Erythroblast (primary cell): Measurements from ENCODE around the gene BARD1.

ENCODE experiments used
- DNase-seq, 2 experiments: peaks; one replicate each; lab custom pipeline; 2025; lab: John Stamatoyannopoulos, UW
- GATA1 ChIP-seq: IDR thresholded peaks from 2 replicates; pipeline ENCODE4 v1.6.1; 2011; ENCODE audit warnings: low read depth, mild to moderate bottlenecking, control low read depth, low read length, moderate library complexity
- POLR2A ChIP-seq: IDR thresholded peaks from 2 replicates; pipeline ENCODE4 v1.6.1; 2011; ENCODE audit warnings: mild to moderate bottlenecking, low read length

The BARD1 gene

DNA sequence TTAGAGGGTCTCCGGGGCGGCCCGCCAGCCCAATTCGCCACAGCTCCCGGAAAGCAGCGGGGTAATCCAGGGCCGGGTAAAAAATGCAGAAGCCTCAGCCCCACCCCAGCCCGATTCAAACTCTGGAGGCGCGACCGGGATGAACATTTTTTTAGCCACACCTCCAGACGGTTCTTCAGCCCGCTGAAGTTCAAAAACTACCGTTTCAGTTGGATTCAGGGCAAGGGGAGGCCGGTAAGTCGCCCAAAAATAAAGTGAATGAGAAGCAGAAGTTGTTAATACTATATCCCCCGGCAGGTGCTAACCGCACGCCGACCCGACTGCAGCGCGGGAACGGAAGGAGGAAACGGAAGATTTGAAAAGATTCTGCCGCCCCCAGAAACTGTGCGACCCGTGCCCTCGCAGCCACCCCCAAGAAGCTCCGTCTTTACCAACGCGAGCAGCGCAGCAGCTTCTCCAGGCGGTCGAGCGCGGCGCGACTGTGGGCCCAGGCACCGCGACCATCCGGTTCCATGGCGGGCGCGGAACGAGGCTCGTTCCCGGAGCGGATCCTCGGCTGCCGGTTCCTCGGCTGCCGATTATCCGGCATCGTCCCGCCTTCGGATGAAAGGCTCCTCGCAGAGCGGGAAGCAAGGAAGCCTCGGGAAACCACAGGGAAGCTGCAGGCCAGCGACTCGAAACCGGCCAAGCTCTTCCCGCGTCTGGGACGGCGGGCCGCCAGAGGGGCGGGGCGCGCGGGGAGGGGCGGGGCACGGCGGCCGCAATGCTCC lies at the start of gene BARD1:
Gene BARD1, minus strand, starts transcription at position 703 of the 770 bp plus-strand sequence. Its CDS starts 114 bp downstream, at position 589.
- DNase-seq: peak; percentile 76 to 77
- TF ChIP-seq GATA1: no peak
- no peak for TF ChIP-seq POLR2A

DNA sequence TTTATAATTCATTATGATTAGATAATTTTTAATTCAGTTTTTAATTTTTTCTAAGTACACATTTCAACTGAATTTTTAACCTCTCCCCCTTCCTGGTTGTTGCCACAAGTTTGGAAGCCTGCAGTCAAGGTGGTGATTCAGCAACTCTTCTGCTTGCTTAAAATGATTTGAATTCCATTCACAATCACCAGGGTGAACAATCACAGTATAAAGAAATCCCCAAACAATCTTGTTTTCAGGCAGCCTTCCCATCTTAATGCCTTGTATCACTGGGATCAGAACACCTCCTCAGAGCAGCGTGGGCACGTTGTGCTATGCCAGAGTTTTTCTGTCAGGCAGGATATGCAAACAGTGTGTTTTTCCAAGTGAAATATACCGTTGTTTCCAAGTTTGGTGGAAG lies 46.7 kb upstream of the BARD1 start:
- TF ChIP-seq GATA1 (no peak), POLR2A (no peak)
- no peak for DNase-seq

DNA sequence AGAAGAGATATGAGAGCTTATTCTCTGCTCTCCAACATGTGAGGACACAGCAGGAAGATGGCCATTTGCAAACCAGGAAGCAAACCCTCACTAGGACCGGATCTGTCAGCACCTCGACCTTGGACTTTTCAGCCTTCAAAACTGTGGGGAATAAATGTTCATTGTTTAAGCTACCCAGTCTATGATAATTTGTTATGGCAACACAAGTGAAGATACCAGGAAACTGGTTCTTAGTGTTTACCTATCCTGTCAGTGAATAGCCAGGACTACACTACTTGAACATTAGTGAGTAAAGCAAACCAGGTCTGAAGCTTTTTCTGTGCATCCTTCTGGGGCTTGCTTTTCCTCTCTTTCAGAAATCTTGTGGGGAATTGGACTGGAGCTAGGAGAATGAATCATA lies 44.4 kb upstream of the BARD1 start:
- no peak for DNase-seq
- TF ChIP-seq GATA1: no peak
- TF ChIP-seq POLR2A: no peak

DNA sequence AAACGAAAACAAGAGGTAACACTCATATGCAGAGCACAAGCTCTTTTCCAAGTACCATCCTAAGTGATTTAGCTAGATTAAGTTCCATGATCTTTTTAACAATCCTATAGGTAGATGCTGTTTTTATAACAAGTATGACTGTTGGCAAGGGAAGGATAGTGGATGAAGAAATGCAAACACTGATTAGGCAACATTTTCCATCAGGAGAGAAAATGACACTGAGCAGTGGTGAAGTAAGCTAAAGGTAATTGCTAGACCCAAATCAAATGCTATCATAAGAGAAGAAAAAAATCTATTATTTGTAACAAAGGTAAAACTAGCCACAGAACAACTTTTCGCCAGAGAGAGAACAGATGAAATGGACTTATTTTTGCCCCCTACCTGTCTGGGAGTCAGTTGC lies 34.3 kb upstream of the BARD1 start:
- no peak for DNase-seq
- TF ChIP-seq GATA1 (no peak), POLR2A (no peak)

DNA sequence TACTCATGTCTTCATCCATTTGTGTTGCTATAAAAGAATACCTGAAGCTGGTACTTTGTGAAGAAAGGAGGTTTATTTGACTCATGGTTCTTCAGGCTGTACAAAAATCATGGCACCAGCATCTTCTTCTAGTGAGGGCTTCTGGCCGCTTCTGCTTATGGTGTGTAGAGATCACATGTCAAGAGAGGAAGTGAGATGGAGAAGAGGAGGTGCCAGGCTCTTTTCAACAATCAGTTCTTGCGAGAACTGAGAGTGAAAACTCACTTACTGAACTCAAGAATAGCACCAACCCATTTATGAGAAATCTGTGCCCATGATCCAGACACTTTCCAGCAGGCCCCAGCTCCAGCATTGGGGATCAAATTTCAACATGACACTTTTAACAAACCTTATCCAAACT lies 30.0 kb upstream of the BARD1 start:
- DNase-seq: no peak
- no peak for TF ChIP-seq POLR2A
- TF ChIP-seq GATA1: no peak

DNA sequence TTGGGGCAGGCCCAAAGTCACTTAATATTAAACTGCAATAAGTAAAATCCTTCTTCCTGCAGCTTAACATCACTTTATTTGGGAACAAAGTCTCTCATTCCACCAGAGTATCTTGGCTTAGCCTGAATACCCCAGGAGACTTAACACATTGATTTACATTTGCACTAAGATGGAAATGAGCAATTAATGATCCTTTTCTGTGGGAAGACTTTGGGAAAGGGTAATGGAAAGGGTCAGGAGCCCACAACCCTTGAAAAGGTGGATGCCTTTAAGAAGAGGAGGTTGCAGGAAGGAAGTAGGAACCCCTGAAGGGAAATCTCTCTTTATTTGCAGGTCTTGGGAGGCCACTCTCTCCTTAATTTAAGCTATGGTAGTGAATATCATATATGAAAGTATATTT lies 28.0 kb upstream of the BARD1 start:
- TF ChIP-seq POLR2A (no peak), GATA1 (no peak)
- no peak for DNase-seq

DNA sequence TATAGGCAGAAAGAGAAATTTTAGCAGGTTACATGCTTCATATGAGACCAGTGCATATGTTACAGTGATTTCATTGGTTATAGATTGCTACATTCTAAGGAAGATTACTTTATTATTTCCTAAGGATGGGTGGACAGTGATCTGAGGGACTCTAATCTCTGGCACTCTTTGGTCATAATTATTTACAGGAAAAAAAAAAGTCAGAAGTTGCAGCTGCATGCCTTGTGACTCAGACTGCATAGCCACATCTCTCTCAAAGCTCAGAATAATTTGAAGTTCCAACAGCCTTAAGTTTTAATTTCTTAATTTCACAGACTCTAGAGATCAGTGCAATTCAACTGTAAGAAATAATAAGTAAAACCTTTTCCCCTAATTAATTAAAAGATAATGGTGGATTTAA lies 27.1 kb upstream of the BARD1 start:
- TF ChIP-seq GATA1 (no peak), POLR2A (no peak)

DNA sequence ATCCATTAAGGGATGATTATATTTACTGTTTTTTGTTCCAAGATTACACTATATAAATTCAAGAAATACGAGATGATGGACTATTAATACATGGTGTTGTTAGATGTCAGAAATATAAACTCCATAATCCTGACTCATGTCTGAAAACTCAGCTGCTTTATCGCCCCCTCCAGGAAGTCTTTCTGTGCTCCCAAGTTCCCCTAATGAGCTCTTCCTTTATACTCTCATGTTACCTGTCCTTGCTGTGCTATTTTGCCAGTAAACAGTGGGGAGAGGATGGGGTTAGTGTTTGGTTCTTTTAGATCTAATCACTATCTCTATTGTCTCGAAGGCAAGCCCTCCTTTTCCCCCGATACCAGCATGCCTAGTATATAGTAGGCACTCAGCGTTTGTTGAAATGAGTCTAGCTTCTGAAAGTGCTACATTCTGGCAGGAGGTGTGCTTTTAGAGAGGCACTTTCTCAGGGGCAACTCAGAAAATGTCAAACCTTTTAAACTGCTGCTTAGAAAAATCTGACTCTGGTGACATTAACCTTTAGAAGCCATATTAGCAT lies 21.4 kb upstream of the BARD1 start:
- no peak for TF ChIP-seq POLR2A
- TF ChIP-seq GATA1: no peak
- DNase-seq: peak; percentile 20 to 46

More for the DNA sequence above, 27.1 kb upstream of the BARD1 start:
- DNase-seq: no peak

DNA sequence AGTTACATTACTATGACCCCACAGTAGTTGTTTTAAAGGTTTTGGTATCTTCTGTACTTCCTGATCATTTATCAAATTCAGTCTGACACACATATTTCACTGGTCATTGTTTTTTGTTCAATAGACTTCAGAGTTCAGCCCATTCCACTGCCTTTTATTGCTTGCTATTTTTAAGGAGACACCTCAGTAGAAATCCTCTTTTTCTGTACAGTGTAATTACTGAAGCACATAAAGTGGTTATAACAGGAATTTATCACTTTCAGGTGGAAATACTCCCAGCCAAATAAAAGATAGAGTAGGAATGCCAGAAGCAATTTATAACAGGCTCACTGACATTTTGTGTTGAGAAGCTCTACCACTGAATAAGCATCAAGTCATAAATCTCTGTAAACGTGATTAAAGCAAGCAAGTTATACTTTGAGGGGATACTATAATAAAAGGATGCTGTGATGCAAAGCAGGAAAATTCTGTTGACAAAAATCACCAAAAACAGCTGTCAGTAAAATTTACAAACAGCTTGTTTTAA lies 6.6 kb upstream of the BARD1 start:
- no peak for TF ChIP-seq POLR2A
- no peak for TF ChIP-seq GATA1

DNA sequence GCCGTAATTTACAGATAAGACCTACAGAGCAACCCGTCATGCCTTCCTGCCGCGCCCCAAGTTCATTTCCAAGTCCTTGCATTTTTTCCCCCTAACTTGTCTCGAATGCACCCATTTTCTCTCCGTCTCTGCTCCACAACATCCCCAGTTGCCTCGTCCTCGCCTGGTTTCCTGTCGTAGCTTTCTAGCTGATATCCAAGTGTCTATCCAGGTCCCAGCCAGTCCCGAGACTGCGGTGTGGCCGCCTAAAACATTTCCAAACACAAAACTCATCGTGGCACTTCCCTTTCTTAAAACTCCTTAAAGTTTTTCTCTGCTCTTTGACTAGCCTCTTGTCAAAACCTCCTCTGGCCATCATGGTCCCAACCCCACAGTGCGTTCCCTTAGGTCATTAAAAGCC lies 1.2 kb upstream of the BARD1 start:
- DNase-seq: peak; percentile 29 to 44
- no peak for TF ChIP-seq GATA1
- TF ChIP-seq POLR2A: no peak

More for the DNA sequence above, 6.6 kb upstream of the BARD1 start:
- no peak for DNase-seq

DNA sequence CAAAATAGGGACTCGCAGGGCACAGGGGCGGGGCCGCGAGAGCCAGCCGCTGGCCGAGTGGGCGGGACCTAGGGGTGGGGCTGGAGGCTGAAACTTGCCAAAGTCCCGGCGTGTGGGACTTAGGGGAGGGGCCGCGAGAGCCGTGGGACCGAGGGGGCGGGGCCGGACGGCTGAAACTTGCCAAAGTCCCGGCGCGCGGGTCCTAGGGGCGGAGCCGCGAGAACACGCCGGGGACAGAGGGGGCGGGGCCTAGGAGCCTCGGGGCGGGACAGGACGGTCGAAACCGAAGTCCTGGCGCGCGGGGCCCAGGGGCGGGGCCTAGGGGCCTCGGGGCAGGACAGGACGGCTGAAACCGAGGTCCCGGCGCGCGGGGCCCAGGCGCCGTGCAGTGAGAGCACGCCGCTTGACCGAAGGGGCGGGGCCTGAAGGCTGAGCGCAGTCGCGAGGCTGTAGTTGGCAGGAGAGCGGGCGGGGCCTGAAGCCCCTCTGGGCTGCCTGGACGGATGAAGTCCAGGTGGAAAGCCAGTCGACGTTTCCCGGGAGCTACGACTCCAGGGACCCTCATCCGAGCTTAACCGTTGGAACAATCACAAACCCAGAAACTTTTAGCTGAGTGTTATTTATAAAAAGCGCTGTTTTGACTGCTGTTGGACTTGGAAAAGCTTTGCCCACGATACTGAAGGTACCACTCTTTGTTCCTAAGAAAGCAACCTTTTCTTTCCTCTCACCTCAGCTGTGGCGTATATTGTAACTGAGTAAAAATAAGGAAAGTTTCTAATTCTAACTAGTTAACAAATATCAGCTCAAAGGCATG lies 475 bp upstream of the BARD1 start:
- DNase-seq: peak; percentile 98 to 100

DNA sequence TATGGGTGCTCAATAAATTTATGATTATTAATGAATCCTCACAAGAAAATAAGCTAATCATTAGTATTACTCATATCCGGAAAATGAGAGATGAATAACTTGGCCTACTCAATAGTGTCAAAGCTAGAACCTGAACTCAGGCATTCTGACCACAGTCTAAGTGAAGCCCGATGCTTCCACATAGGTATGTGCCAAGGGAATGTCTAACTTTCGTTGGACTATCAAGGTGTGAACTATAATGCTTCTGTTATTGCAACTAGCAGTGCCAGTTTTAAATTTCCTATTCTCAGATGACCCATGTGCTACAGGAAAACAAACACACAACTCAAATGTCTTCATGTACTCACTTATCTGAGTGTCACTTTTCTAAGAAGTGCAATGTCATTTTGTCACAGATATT lies 1.8 kb downstream of the BARD1 start:
- DNase-seq: peak; percentile 26 to 40

More for the DNA sequence above, 475 bp upstream of the BARD1 start:
- TF ChIP-seq GATA1: no peak
- peak; percentile 25 for TF ChIP-seq POLR2A

DNA sequence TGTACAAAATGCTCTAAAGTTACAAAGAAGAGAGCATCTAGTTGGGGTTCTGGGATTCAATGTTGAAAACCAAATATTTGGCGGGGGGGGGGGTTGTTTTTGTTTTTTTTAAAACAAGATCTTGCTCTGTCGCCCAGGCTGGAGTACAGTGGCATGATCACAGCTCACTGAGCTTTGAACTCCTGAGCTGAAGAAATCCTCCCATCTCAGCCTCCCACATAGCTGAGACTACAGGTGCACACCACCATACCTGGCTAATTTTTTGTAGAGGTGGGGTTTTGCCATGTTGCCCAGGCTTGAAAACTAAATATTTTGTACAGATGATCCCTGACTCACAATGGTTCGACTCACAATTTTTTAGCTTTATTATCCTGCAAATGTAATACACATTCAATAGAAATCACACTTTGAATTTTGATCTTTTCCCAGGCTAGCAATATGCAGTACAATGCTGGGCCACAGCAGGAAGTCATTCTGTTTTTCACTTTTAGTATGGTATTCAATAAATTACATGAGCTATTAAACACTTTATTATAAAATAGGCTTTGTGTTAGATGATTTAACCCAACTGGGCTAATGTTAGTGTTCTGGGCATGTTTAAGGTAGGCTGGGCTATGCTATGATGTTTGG lies 7.6 kb downstream of the BARD1 start:
- DNase-seq: no peak
- no peak for TF ChIP-seq POLR2A
- no peak for TF ChIP-seq GATA1

More for the DNA sequence above, 1.8 kb downstream of the BARD1 start:
- TF ChIP-seq POLR2A (no peak), GATA1 (no peak)
